NCI-H82 (cell line): ENCODE data around the gene PUS10.
"Not testable (repeated sequence)": the region's sequence is repeated elsewhere in the genome, so short reads cannot be mapped to it uniquely, and the experiment has no call there.

Experiments
- DNase-seq: peaks from one replicate; lab custom pipeline; 2025; lab: John Stamatoyannopoulos, UW

PUS10 gene, protein sequence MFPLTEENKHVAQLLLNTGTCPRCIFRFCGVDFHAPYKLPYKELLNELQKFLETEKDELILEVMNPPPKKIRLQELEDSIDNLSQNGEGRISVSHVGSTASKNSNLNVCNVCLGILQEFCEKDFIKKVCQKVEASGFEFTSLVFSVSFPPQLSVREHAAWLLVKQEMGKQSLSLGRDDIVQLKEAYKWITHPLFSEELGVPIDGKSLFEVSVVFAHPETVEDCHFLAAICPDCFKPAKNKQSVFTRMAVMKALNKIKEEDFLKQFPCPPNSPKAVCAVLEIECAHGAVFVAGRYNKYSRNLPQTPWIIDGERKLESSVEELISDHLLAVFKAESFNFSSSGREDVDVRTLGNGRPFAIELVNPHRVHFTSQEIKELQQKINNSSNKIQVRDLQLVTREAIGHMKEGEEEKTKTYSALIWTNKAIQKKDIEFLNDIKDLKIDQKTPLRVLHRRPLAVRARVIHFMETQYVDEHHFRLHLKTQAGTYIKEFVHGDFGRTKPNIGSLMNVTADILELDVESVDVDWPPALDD

DNA sequence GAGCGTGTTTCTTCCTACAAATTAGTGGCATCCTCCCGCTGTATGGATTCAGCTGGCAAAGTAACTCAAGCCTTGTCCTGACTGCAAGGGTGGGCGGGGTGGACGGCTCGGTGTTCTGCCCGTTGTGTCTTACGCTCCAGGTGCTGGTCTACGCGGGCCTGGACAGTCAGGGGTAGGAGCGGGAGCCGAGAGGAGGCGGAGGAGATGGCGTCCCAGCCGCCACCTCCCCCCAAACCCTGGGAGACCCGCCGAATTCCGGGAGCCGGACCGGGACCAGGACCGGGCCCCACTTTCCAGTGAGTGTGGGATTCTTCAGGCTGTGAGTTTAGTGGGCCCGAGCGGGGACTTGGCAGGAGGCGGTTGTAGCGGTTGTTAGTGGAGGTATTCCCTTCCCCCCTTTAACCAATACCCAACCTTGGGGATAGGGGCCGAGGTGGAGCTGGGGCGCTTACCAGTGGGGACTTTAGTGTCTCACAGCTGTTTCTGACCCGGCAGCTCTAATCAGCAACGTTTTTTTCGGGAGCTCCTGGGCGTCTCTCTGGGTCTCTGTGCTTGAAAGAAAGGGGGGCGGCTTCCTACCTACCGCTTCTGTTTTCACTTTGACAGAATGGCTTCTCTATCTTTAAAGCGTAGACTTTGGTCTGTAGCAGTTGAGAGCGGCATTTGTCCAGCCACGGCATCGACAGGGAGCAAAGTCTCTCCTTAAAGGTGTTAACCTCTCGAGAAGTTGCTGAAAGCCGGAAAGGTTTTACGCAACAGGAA is at the start of gene PUS10, which contains the start of gene PEX13:
TSS of gene PUS10 (minus strand) at position 700 of the 762 bp plus-strand sequence. CDS start 6,365 bp downstream, outside the sequence.
TSS of gene PEX13 (plus strand) at position 165 of the 762 bp plus-strand sequence. CDS start at position 205, 40 bp downstream.
- peak; percentile 90 for DNase-seq

DNA sequence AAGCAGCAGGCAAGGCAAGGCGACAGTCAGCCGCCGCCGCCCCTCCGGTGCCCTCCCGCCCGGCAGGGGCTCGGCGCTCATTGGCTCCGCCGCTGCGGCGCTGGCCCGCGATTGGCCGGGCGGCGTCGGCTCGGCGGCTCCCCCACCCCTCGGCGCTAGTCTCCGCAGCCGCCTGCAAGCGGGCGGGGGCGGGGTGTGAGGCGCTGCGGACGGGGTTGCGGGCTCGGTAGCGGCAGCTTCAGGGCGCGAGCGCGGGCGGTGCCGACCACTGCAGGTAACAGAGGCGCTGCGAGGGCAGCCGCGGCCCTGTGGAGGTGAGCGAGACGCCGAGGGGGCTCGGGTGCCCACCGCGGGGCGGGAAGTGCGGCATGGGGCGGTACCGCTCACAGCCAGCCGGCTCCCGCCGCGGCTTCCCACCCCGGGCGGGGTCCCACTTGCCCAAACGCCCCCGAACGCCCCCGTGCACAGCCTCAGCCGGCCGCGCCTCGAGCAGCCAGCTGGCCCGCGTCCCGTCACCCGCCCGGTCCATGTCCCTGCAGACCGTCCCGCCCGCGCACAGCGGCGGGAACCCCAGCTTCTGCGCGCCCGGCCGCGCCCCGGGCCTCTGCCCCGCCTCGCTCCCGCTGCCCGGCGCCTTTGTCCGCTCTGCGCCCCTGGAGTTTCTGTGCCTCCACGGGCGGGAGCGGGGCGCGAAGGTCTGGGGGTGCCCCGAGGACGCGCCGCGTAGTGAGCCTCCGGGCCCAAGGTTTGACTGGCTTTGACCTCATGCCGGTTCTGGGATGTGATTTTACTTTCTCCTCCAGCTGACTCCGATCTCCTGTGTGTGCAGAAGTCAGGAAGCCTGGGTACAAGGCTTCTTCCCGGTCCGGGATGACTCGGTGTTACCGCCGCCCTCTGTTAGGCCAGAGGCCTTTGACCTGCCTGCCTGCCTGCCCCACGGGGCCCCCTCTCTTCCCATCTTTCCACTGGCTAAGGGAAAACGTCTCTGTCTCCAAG is 48.0 kb upstream of the PUS10 start, which contains the start of gene SANBR:
TSS of gene SANBR (plus strand) at position 158 of the 996 bp plus-strand sequence. CDS start 4,480 bp downstream, outside the sequence.
- DNase-seq: peak; percentile 97

DNA sequence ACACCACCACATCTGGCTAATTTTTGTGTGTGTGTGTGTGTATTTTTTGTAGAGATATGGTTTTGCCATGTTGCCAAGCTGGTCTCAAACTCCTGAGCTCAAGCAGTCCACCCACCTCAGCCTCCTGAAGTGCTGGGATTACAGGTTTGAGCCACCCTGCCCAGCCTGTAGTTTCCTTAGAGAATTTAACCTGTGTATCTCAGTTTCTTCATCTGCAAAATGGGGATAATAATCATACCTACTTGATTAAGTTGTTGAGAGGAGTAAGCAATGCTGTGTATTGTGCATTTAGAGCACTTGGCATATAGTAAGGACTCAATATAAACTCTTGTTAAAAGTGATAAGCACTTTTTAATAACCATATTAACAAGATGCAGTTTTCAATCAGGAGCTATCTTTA is 41.3 kb upstream of the PUS10 start:
- no peak for DNase-seq

DNA sequence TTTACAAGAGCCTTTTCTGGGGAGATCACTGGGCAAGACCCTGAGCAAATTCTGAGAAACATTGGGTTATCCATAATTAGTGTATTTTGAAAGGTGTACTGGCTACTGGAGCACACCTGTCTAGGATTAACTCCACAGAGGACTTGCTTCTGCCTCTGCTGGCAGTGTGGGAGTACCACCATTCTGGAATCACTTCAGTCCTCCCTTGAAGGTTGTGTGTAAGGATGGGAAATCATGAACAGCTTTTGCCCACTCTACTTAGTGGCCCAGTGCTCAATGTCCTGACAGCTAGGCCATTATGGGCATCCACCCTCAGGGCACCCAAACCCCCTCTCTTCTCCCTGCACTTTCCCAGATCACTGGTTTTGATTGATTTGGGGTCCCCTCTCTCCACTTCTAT is 39.5 kb upstream of the PUS10 start:
- no peak for DNase-seq

DNA sequence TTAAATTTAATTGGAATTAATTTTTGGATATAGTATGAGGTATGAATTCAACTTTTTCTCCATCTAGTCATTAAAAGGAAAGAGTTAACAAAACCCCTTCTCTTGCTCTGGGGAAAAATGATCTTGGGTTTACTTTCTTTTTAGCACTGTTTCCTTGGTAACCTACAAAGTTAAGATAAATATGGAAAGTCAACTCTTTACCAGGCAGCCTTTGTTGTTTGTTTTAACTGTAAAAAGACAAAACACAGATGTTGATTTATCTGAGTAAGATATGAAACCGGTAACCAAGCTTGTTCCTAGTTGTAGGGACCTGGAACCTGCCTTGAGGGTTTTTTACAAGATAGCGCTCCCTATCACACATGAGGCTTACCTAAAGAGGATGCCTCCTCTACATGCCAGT is 37.5 kb upstream of the PUS10 start:
- DNase-seq: no peak

DNA sequence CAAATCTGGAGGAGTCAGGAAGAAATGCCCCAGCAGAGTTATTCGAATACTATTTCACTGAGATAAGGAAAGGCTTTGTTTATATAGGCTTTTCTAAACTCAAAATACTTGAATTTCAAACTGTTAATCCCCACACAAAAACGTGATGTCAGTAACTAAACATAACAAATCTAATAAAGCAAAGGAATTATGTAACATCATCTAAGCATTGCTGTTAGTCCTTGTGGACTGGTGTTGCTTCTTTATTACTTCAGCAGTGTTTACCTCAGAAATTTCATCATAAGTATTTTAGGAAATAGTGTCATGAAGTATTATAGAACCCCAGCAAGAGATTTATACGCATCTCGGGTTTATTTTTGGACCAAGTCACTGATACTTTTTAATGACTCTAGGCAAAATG is 27.9 kb upstream of the PUS10 start:
- no peak for DNase-seq

DNA sequence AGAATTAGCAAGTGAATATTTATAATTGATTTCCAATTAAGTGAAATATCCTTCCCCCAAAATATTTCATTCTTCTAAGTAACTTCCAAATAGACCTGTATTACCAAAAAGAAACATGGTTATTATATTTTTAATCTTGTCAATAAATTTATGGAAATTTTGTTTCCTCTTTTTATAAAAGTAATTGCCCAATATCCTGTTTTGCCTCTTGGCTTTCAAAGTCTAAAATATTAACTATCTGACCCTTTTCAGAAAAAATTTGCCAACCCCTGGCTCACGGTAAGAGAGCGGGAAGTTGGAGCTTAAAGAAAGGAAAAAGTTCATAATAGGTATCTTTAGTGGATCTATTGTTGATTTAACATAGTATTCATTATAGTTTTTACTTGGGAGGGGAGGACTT is 27.2 kb upstream of the PUS10 start:
- no peak for DNase-seq

DNA sequence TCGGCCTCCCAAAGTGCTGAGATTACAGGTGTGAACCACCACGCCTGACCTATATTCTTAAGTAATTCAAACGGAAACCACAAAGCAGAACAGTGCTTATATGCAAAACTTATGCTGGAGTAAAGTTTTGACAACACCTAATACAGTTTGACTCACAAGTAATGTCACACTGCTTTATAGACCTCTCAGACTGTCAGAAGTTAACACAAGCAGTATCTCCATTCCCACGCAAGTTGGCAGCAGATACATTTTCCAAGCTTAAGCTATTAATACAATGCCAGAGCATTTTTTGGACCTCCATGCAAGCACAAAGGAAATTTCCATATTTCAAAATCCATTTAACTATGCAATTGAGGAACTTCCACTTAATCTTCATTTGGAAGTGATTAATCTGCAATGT is 26.6 kb upstream of the PUS10 start:
- DNase-seq: no peak

DNA sequence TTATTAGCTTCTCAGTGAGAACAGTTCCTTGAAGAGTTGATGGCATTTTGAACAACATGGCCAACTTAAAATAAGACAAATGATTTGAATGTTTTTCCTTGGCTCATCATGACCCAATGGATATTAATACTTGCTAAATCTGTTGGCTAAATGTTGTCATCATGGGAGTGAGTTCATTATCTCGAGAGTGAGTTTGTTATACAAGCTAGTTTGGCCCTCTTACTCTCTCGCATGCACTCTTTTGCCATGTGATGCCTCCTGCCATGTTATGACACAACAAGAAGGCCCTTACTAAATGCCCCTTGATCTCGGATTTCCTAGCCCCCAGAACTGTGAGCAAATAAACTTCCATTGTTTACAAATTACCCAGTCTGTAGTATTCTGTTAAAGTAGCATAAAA is 24.8 kb upstream of the PUS10 start:
- no peak for DNase-seq

DNA sequence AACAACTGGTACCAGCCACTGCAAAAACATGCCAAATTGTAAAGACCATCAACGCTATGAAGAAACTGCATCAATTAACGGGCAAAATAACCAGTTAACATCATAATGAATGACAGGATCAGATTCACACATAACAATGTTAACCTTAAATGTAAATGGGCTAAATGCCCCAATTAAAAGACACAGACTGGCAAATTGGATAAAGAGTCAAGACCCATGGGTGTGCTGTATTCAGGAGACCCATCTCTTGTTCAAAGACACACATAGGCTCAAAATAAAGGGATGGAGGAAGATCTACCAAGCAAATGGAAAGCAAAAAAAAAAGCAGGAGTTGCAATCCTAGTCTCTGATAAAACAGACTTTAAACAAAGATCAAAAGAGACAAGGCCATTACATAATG is 18.6 kb upstream of the PUS10 start:
- DNase-seq: not testable (repeated sequence)

DNA sequence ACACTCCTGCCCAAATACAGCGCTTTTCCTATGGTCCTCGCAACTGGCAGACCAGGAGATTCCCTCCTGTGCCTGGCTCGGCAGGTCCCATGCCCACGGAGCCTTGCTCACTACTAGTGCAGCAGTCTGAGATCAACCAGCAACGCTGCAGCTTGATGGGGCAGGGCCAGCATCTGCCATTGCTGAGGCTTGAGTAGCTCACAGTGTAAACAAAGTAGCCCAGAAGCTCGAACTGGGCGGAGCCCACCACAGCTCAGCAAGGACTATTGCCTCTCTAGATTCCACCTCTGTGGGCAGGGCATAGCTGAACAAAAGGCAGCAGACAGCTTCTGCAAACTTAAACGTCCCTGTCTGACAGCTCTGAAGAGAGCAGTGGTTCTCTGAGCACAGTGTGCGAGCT is 16.5 kb upstream of the PUS10 start:
- not testable (repeated sequence) for DNase-seq

DNA sequence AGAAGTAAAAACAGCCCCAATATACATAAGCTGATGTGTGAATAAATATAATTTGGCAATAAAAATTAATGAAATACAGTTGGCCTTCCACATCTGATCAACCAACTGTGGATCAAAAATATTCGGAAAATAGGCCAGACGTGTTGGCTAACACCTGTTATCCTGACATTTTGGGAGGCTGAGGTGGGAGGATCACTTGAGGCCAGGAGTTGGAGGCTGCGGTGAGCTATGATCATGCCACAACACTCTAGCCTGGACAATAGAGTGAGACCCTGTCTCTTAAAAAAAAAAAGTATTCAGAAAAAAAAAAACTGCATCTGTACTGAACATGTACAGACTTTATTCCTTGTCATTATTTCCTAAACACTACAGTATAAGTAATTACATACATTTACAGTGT is 11.5 kb upstream of the PUS10 start:
- DNase-seq: no peak

DNA sequence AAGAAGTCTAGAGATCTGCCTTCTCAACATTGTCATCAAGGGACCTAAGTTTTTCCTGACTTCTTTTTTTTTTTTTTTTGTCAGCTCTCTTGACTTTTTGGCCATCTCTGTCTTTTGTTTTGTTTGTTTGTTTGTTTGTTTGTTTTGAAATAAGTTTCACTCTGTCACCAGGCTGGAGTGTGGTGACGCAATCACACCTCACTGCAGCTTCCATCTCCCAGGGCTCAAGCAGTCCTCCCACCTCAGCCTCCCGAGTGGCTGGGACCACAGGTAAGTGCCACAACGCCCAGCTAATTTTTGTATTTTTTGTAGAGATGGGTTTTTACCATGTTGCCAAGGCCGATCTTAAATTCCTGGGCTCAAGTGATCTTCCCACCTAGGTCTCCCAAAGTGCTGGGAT is 5.6 kb upstream of the PUS10 start:
- DNase-seq: no peak

DNA sequence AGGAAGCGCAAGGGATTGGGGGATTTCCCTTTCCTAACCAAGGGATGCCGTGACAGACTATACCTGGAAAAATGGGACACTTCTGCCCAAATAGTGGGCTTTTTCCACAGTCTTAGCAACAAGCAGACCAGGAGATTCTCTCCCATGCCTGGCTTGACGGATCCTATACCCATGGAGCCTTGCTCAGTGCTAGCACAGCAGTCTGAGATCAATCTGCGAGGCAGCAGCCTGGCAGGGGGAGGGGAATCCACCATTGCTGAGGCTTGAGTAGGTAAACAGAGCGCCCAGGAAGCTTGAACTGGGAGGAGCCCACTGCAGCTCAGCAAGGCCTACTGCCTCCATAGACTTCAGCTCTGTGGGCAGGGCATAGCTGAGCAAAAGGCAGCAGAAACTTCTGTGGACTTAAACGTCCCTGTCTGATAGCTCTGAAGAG is 3.2 kb upstream of the PUS10 start:
- no peak for DNase-seq

DNA sequence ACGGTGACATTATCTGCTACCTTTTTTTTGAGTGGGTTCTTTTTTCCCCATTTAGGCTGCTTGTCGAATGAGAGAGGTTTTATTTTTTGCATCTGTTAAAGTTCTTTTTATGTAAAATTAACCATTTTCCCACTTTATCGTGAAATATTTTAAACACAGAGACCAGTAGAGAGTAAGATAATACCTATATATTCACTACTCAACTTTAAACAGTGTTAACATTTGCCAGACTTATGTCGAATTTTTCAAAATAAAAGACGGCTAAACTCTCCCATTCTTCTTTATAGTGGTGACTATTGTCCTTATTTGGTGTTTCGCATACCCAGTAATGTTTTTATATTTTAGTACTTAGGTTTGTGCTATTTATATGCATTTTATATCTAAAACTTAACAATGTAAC is 743 bp upstream of the PUS10 start:
- DNase-seq: no peak

DNA sequence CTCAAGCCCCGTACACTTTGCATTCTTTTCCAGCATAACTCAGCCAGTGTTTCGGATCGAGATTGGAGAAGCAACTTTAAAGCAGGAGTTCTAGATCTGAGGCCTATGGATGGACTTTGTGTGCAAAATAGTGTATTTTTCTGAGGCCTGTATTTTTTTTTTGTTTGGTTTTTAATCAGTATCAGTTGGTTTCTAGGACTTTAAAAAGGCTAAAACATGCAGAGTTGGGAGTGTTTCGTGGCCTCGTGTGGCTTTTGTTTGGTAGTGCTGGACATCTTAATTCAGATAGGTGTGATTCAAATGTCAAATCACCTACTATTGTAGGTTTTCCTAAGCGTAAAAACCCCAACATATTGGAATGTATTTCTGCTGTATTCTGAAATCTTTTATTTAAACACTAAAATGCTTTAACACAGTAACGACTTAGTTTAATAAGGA is 282 bp upstream of the PUS10 start:
- DNase-seq: peak; percentile 32

DNA sequence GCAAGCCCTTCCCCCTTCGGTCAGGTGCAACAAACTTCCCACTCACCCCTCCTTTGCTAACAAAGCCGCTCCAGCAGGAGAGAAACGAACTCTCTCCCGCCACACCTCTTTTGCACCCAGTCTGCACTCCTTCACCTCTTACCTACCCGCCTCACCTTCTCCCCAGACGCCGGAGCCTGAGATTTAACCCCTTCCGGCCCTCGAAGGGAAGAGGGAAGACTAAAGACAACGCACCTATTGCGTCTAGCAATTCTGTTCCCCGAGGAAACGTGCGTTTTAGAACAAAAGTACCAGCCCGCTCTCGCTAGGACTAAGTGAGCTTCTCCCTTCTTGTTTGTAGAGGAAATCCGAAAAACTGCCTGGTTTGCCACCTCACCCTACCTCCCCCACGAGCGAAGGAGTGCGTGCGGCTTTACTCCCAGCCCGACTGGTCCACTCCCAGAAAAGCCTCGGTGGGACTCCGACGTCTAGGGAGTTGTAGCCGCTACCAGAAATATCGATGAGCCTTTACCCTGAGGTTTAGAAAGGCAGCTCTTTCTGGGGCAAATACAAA is 976 bp downstream of the PUS10 start:
- DNase-seq: peak; percentile 93

DNA sequence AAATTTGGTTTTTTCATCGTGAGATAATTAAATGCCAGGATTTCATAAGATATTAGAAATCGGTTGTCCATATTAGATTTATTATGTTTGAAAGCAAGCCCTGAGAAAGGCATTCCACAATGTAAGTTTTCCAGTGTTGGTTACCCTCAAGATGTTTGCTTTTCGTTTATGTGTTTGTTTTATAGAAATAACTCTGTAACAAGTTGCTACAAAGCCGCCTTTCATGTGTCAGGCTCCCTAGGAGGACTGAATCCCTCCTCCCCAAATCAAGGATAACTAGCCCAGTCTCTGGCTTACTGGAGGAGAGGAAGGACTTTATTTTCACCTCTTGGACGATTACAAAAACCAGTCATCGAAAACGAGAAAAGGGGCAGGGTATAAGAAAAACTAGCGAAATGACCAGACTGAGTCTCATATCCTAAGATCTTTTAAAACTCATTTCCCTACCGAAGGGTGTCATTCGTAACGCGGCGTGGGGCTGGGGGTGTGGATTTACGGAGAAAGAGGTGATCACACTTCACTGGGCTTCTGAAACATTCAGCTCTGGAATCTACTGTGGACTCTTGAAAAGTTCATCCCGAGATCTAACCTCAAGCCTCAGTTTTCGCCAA is 1.6 kb downstream of the PUS10 start:
- peak; percentile 11 for DNase-seq

DNA sequence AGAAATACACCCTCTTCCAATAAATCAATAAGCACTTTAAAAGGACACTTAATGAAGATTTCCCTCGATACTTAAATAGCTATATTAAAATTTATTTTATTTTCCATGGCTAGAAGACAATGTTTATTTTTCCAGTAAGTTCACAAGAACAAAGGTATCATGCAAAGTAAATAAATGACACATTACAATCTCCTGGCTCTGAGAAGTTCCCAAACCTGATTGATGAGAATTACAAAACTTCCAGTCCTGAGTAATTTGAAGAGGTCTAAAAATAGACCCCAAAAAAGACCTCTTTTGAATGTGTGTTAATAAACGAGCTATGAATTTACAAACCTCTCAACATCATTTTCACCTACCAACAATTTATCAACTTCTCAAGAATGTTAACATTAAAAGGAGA is 2.1 kb downstream of the PUS10 start:
- no peak for DNase-seq

DNA sequence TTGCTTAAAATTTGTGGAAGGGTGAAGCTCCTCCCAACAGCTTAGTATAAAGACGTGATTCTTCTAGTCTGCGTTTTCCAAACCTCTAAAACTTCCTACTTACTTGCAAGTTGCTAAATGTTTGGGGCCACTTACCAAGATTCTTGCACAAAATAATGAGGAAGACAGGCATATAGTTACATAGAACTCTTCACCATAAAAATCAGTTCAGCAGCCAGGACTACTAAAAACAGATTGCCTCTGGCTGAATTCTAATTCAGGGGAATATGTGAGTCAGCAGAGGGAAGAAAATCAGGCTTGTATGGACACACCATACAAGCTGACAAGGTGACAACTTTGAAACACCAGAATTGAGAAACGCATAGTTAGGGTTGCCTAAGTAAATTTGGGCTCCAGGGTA is 3.3 kb downstream of the PUS10 start:
- DNase-seq: no peak

DNA sequence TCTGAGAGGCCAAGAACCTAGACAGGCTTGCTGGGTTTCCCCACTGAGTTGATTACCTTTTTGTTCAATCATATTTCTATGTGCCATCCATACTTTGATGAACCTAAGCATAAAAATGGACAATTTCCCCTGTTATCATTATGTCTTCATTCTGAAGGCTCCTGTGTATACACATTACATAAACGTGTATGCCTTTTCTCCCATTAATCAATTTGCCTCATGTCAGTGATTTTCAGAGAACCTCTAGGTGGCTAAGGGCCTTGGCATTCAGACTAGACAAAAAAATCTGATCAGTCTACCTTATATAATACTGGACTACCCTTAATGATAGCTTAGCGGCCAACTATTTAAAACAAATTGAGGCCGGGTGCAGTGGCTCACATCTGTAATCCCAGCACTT is 4.7 kb downstream of the PUS10 start:
- DNase-seq: no peak
